ENCODE data around the gene CYB561D2. TPM values are rescaled to one million over a fixed set of nuclear protein-coding genes. Genes with fewer than 3 reads are reported as not detected.
A peak's percentile ranks its signal among the peaks of the same experiment; 100 is the strongest.

The CYB561D2 gene
- total and polyA plus RNA-seq, 9 donors: 6.1 to 9.1 (median 7.9) TPM

- Histone ChIP-seq H3K36me3 (ENCODE audit: control insufficient read depth, insufficient read depth, low read length) (no peaks in the 10 kb centered on the region), H3K27me3 (ENCODE audit: control insufficient read depth, insufficient read depth, low read length) (peaks cover 5% of the 10 kb centered on the region), H3K4me1 (ENCODE audit: control insufficient read depth, insufficient read depth, low read length) (peaks cover 61% of the 10 kb centered on the region), H3K9me3 (replicated peaks; ENCODE audit: control insufficient read depth, low read depth, low read length) (no peaks in the 10 kb centered on the region), H3K4me3 (ENCODE audit: low read length) (peak overlapping the region; percentile 58), H3K27ac (ENCODE audit: low read length) (peak overlapping the region; percentile 88)
- 94% methylated on average over 3 of the region's 9 CpGs for WGBS (ENCODE audit: insufficient coverage)
- DNase-seq: no peak
These were observed 9.1 kb upstream of the CYB561D2 start for GRCh38 chr3:50341537-50341936.

DNA sequence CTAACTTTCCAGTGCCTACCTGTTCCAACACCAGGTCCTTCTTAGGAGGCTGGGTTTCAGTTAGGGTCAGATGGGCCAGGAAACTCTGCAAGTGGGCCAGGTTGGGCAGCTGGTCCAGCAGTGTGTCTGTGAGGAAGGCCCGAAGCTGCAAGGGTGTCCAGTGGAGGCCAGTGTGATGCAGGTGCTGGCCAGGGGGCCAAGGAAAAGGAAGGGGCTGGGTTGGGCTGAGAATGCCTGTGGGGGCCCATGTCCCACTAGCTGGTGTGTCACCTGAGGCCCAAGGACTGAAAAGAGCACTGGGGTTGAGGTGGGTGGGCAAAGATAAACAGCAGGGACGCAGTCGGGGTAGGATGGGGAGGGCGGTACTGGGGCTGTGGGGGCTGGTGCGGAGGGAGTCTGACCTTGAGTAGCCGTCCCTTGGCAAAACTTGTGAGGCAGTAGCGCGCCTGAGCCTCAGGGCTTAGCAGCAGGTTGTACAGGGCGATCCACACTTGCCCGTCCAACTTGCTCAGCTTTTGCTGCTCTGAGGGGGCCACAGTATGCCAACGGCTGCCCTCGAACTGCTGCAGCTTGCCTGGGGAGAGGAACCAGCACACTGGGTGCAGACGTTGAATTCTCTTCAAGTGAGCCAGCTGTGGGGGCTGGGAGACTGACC, 8.5 kb upstream of the CYB561D2 start:
- DNase-seq: no peak
- no peak overlapping the region for H3K4me3 ChIP-seq (ENCODE audit: low read length)
- H3K9me3 ChIP-seq (replicated peaks; ENCODE audit: control insufficient read depth, low read depth, low read length): no peaks in the 10 kb centered on the region
- no peak overlapping the region for H3K27ac ChIP-seq (ENCODE audit: low read length)
- peaks cover 59% of the 10 kb centered on the region for H3K4me1 ChIP-seq (ENCODE audit: control insufficient read depth, insufficient read depth, low read length)
- WGBS (ENCODE audit: insufficient coverage): 84% methylated on average over 13 of the region's 13 CpGs
- H3K36me3 ChIP-seq (ENCODE audit: control insufficient read depth, insufficient read depth, low read length): no peaks in the 10 kb centered on the region
- peaks cover 5% of the 10 kb centered on the region for H3K27me3 ChIP-seq (ENCODE audit: control insufficient read depth, insufficient read depth, low read length)

- WGBS (ENCODE audit: insufficient coverage): 70% methylated on average over 9 of the region's 13 CpGs
These were observed 7.6 kb upstream of the CYB561D2 start for GRCh38 chr3:50342813-50343633.

DNA sequence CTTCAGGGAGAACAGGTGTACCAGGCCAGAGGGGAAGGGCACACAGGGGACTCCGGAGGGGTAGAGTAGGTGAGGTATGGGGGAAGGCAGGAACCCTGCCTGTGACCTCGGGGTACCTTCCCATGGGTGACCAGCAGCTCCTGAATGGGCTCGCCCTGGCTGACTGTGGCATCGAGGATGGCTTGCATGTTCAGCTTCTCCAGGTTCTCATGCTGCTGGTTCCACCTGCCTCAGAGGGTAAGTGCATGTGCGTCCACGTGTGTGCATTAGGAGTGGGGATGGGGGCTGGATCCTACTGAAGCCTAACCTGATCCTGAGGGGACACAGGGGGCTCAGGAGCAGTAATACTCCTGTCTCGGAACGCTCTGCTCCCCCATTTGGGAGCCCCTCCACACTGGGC, 5.7 kb upstream of the CYB561D2 start:
- 63% methylated on average over 5 of the region's 8 CpGs for WGBS (ENCODE audit: insufficient coverage)
- Histone ChIP-seq H3K4me1 (ENCODE audit: control insufficient read depth, insufficient read depth, low read length) (peaks cover 48% of the 10 kb centered on the region), H3K36me3 (ENCODE audit: control insufficient read depth, insufficient read depth, low read length) (peaks cover 18% of the 10 kb centered on the region), H3K9me3 (replicated peaks; ENCODE audit: control insufficient read depth, low read depth, low read length) (no peaks in the 10 kb centered on the region), H3K27ac (ENCODE audit: low read length) (no peak overlapping the region), H3K4me3 (ENCODE audit: low read length) (peak overlapping the region; percentile 31), H3K27me3 (ENCODE audit: control insufficient read depth, insufficient read depth, low read length) (peaks cover 5% of the 10 kb centered on the region)
- DNase-seq: no peak

More at GRCh38 chr3:50342813-50343633, 7.6 kb upstream of the CYB561D2 start:
- Histone ChIP-seq H3K27ac (ENCODE audit: low read length) (no peak overlapping the region), H3K36me3 (ENCODE audit: control insufficient read depth, insufficient read depth, low read length) (peaks cover 5% of the 10 kb centered on the region), H3K4me1 (ENCODE audit: control insufficient read depth, insufficient read depth, low read length) (peaks cover 53% of the 10 kb centered on the region), H3K4me3 (ENCODE audit: low read length) (no peak overlapping the region), H3K27me3 (ENCODE audit: control insufficient read depth, insufficient read depth, low read length) (peaks cover 5% of the 10 kb centered on the region), H3K9me3 (replicated peaks; ENCODE audit: control insufficient read depth, low read depth, low read length) (no peaks in the 10 kb centered on the region)
- DNase-seq: no peak

DNA sequence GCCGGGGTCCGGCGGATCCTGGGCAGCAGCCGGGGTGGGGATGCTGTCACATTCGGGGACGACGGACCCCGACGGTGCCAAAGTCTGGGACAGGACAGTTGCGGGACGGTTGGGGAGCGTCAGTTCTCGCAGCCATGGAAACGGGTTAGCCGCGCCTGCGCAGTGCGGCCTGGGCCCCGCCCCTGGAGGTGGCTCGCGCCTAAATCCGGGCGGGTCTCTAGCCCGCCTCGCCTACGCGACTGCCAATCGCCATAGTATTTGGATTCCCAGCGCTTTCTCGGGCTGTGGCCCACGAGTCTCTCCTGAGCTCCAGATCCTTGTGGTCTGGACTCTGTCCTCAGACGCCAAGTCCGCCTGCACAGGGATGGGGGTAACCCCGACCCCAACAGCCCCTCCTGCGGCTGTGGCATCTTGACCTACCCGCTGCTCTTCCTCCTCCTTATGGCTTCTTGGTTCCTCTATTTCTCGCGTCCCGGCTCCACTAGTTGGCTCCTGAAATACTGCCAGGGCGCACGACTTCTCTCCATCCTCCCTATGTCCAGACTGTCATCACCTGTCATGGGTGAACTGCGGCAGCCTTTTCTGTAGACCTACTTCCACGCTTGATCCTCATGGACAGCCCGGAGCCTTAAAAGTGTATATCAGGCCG, 5.0 kb upstream of the CYB561D2 start, which contains the start of gene ZMYND10:
ZMYND10 (minus strand) TSS at position 147 of the 649 bp plus-strand sequence. CDS start 153 bp downstream, outside the sequence.
- Histone ChIP-seq H3K4me1 (ENCODE audit: control insufficient read depth, insufficient read depth, low read length) (peaks cover 48% of the 10 kb centered on the region), H3K4me3 (ENCODE audit: low read length) (peak within 1 kb of the TSS; percentile 31), H3K27me3 (ENCODE audit: control insufficient read depth, insufficient read depth, low read length) (peaks cover 5% of the 10 kb centered on the region), H3K9me3 (replicated peaks; ENCODE audit: control insufficient read depth, low read depth, low read length) (no peaks in the 10 kb centered on the region), H3K36me3 (ENCODE audit: control insufficient read depth, insufficient read depth, low read length) (peaks cover 18% of the 10 kb centered on the region), H3K27ac (ENCODE audit: low read length) (no peak within 1 kb of the TSS)
- DNase-seq: peak; percentile 67
- WGBS (ENCODE audit: insufficient coverage): 9% methylated on average over 44 of the region's 45 CpGs

DNA sequence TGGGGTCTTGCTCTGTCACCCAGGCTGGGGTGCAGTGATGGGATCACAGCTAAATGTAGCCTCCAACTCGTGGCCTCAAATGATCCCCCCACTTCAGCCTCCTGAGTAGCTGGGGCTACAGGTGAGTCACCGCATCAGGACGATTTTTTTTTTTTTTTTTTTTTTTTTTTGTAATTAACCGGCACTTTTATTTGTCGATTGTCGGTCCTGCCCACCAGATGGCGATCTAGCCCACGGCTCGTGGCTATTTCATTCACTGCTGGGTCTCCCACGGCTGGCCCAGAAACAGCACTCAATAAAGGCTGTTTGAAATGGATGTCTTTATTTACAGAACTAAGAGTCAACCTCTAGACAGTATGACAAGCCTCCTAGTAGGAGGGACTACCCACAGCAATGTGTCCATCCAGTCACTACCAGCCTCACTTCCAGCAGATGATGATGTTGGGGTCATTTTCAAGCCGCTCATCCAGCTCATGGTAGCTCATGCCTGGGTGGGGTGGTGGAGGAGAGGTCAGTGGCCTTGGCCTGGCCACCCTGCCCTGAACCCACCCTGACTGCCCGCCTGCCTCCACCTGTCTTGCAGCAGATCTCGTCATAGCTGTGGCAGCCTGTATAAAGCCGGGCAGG, 3.4 kb upstream of the CYB561D2 start:
- Histone ChIP-seq H3K36me3 (ENCODE audit: control insufficient read depth, insufficient read depth, low read length) (peaks cover 25% of the 10 kb centered on the region), H3K4me3 (ENCODE audit: low read length) (no peak overlapping the region), H3K27ac (ENCODE audit: low read length) (no peak overlapping the region), H3K9me3 (replicated peaks; ENCODE audit: control insufficient read depth, low read depth, low read length) (no peaks in the 10 kb centered on the region), H3K4me1 (ENCODE audit: control insufficient read depth, insufficient read depth, low read length) (peaks cover 42% of the 10 kb centered on the region), H3K27me3 (ENCODE audit: control insufficient read depth, insufficient read depth, low read length) (peaks cover 5% of the 10 kb centered on the region)
- WGBS (ENCODE audit: insufficient coverage): 62% methylated on average over 4 of the region's 14 CpGs
- DNase-seq: peak; percentile 82

GRCh38 chr3:50350213-50350526, 492 bp upstream of the CYB561D2 start:
- peaks cover 38% of the 10 kb centered on the region for H3K4me1 ChIP-seq (ENCODE audit: control insufficient read depth, insufficient read depth, low read length)
- H3K4me3 ChIP-seq (ENCODE audit: low read length): peak overlapping the region; percentile 83
- peak overlapping the region; percentile 92 for H3K27ac ChIP-seq (ENCODE audit: low read length)
- 12% methylated on average over 7 of the region's 7 CpGs for WGBS (ENCODE audit: insufficient coverage)
- no peak for DNase-seq
- peaks cover 5% of the 10 kb centered on the region for H3K27me3 ChIP-seq (ENCODE audit: control insufficient read depth, insufficient read depth, low read length)
- peaks cover 51% of the 10 kb centered on the region for H3K36me3 ChIP-seq (ENCODE audit: control insufficient read depth, insufficient read depth, low read length)
- H3K9me3 ChIP-seq (replicated peaks; ENCODE audit: control insufficient read depth, low read depth, low read length): no peaks in the 10 kb centered on the region

GRCh38 chr3:50351323-50351697, 648 bp downstream of the CYB561D2 start:
- no peak for DNase-seq
- Histone ChIP-seq H3K27me3 (ENCODE audit: control insufficient read depth, insufficient read depth, low read length) (no peaks in the 10 kb centered on the region), H3K27ac (ENCODE audit: low read length) (peak overlapping the region; percentile 92), H3K9me3 (replicated peaks; ENCODE audit: control insufficient read depth, low read depth, low read length) (no peaks in the 10 kb centered on the region), H3K36me3 (ENCODE audit: control insufficient read depth, insufficient read depth, low read length) (peaks cover 62% of the 10 kb centered on the region), H3K4me1 (ENCODE audit: control insufficient read depth, insufficient read depth, low read length) (peaks cover 41% of the 10 kb centered on the region), H3K4me3 (ENCODE audit: low read length) (peak overlapping the region; percentile 83)
- WGBS (ENCODE audit: insufficient coverage): 49% methylated on average over 5 of the region's 11 CpGs

- H3K4me1 ChIP-seq (ENCODE audit: control insufficient read depth, insufficient read depth, low read length): peaks cover 55% of the 10 kb centered on the region
- no peaks in the 10 kb centered on the region for H3K27me3 ChIP-seq (ENCODE audit: control insufficient read depth, insufficient read depth, low read length)
- DNase-seq: no peak
- WGBS (ENCODE audit: insufficient coverage): no CpG with 5 or more reads among the region's 2 CpGs
- peaks cover 74% of the 10 kb centered on the region for H3K36me3 ChIP-seq (ENCODE audit: control insufficient read depth, insufficient read depth, low read length)
- H3K27ac ChIP-seq (ENCODE audit: low read length): no peak overlapping the region
- no peak overlapping the region for H3K4me3 ChIP-seq (ENCODE audit: low read length)
- H3K9me3 ChIP-seq (replicated peaks; ENCODE audit: control insufficient read depth, low read depth, low read length): no peaks in the 10 kb centered on the region
These were observed 2.1 kb downstream of the CYB561D2 start for GRCh38 chr3:50352781-50353180.
